ENCODE measurements around the gene GABRD.

The GABRD gene

GRCh38 chr1:2078170-2078569 is 59.0 kb downstream of the GABRD start:
- in situ Hi-C loops (cut with MboI; ENCODE audit: low sequenced_read_pairs, unreplicated experiment) = no loop called here
- no peak for TF ChIP-seq CTCF (IDR thresholded peaks at IDR 0.05; ENCODE audit: borderline replicate concordance, control extremely low read depth, extremely low read depth, insufficient read depth, missing control alignments)

DNA sequence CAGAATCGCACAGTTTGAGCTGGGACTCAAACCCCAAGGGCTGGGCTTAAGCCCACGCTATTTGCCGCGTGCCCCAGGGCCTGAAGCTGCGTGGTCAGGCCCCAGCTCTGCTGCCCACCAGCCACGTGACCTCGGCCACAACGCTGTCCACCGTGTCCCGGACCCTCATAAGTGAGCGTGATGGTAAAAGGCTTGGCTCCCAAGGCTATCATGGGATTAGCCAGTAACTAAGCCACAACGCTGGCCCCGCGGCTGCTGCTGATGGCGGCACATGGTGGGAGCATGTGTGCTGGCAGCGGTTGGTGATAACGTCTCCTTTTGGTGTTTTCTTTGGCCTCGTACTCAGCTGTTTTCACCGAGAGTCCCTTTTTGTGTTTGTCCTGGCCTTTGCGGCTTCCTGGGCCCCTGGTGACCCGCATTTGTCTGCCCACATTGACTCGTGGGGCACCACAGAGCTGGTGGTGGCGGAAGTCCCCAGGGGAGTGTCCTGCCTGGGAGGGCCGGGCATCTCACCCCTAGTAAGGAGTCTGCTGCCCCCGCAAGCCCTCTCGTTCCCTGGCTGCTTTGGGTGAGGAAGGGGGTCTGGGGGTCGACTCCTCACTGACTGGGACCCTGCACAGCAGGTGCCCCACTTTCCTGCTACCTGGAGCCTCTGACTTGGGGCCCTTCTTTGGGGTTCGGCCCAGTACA is 60.4 kb downstream of the GABRD start:
- in situ Hi-C loops (cut with MboI; ENCODE audit: low sequenced_read_pairs, unreplicated experiment) = no loop called here
- TF ChIP-seq CTCF (IDR thresholded peaks at IDR 0.05; ENCODE audit: borderline replicate concordance, control extremely low read depth, extremely low read depth, insufficient read depth, missing control alignments) = no peak
- DNase-seq (ENCODE audit: low spot score) = no peak

More at GRCh38 chr1:2078170-2078569, 59.0 kb downstream of the GABRD start:
- DNase-seq (ENCODE audit: low spot score) = no peak

DNA sequence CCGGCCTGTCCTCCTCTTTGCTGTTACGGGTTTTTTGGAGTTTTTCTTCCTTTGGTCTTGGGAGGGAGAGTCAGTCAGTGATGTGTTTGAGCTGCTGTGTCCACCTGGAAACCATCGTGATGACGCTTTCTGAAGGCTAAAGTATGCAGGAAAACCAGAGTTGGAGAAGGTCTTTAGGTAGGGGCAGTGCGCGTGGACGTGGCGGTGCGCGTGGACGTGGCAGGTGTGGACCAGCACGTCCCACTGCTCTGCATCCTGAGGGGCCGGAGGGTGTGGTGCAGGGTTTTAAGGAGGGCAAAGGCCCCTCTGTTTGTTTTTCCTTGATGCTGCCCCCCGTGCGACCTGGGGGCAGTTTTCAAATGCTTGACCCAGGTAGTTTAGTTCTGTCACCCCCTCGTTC is 61.0 kb downstream of the GABRD start:
- DNase-seq (ENCODE audit: low spot score) = no peak
- in situ Hi-C loops (cut with MboI; ENCODE audit: low sequenced_read_pairs, unreplicated experiment) = no loop called here
- TF ChIP-seq CTCF (IDR thresholded peaks at IDR 0.05; ENCODE audit: borderline replicate concordance, control extremely low read depth, extremely low read depth, insufficient read depth, missing control alignments) = no peak
